IMR-90 (cell line): Measurements from ENCODE around the gene AKAP6. TPM values are rescaled to one million over a fixed set of nuclear protein-coding genes. Genes with fewer than 3 reads are reported as not detected.

Experiments
- ATAC-seq: fragments of 200-7000 bp; cut with Tn5 transposase; 2 replicates; pipeline ENCODE4 v1.9.1; 2020; ENCODE audit warnings: low read depth, mild to moderate bottlenecking, moderate library complexity
- BruUV-seq: library from RNA; stranded (reverse); fragments of 400-500 nt; replicated peaks from 2 replicates; lab custom pipeline; 2021; lab: Mats Ljungman, UMichigan
- CTCF ChIA-PET: fragments of 300-600 bp; formaldehyde crosslinking; extraction: SDS; loops from one replicate; lab custom pipeline; 2021; ENCODE audit warnings: antibody characterized with exemption; lab: Yijun Ruan, JAX
- POLR2A ChIA-PET: fragments of 300-600 bp; sonication (Branson Sonifier 250); formaldehyde crosslinking; loops from one replicate; lab custom pipeline; 2022; ENCODE audit warnings: antibody characterized with exemption; ENCODE audit not compliant: unreplicated experiment; lab: Charles Lee
- DNase-seq: peaks from one replicate; pipeline ENCODE4 v3.0.0; 2013
- H2AFZ ChIP-seq: replicated peaks from 2 replicates; pipeline ENCODE3; 2013; ENCODE audit warnings: low read length, mild to moderate bottlenecking; ENCODE audit not compliant: poor library complexity
- H2AK5ac ChIP-seq: 2 replicates; pipeline ENCODE4 v1.6.1; 2013; ENCODE audit warnings: low read depth, low read length, inconsistent platforms
- H2AK9ac ChIP-seq: replicated peaks from 2 replicates; pipeline ENCODE3; 2013; ENCODE audit warnings: mild to moderate bottlenecking, low read depth, low read length, moderate library complexity; ENCODE audit not compliant: poor library complexity
- H2BK120ac ChIP-seq: 2 replicates; pipeline ENCODE4 v1.6.1; 2013; ENCODE audit warnings: low read depth, low read length, inconsistent platforms
- H2BK15ac ChIP-seq: 3 replicates; pipeline ENCODE4 v1.6.1; 2013; ENCODE audit warnings: low read depth, low read length, inconsistent platforms
- H2BK20ac ChIP-seq: 2 replicates; pipeline ENCODE4 v1.6.1; 2013; ENCODE audit warnings: low read depth, mild to moderate bottlenecking, inconsistent platforms, low read length, moderate library complexity
- H2BK5ac ChIP-seq: 2 replicates; pipeline ENCODE4 v1.6.1; 2013; ENCODE audit warnings: mild to moderate bottlenecking, low read depth, low read length, inconsistent platforms; ENCODE audit not compliant: poor library complexity, severe bottlenecking
- H3K14ac ChIP-seq: replicated peaks from 2 replicates; pipeline ENCODE4 v1.6.1; 2013; ENCODE audit warnings: low read depth, low read length, inconsistent platforms
- H3K18ac ChIP-seq: 2 replicates; pipeline ENCODE4 v1.6.1; 2013; ENCODE audit warnings: low read depth, low read length, control low read depth
- H3K23ac ChIP-seq: 2 replicates; pipeline ENCODE4 v1.6.1; 2013; ENCODE audit warnings: low read depth, low read length, inconsistent platforms
- H3K27ac ChIP-seq: 2 replicates; pipeline ENCODE4 v1.5.1; 2013; ENCODE audit warnings: mild to moderate bottlenecking, control low read depth, low read length; ENCODE audit not compliant: insufficient read depth
- H3K27me3 ChIP-seq: 2 replicates; pipeline ENCODE4 v1.6.1; 2013; ENCODE audit warnings: low read length; ENCODE audit not compliant: control insufficient read depth, insufficient read depth
- H3K36me3 ChIP-seq: 2 replicates; pipeline ENCODE4 v1.6.1; 2013; ENCODE audit warnings: low read length, mixed read lengths; ENCODE audit not compliant: control insufficient read depth, insufficient read depth
- H3K4ac ChIP-seq: 2 replicates; pipeline ENCODE4 v1.6.1; 2013; ENCODE audit warnings: low read depth, low read length, inconsistent platforms
- H3K4me1 ChIP-seq: 2 replicates; pipeline ENCODE4 v1.6.1; 2013; ENCODE audit warnings: low read length, mixed read lengths; ENCODE audit not compliant: control insufficient read depth, insufficient read depth
- H3K4me2 ChIP-seq: 2 replicates; pipeline ENCODE4 v1.6.1; 2013; ENCODE audit warnings: low read depth, mild to moderate bottlenecking, control low read depth, low read length, moderate library complexity
- H3K4me3 ChIP-seq: 2 replicates; pipeline ENCODE4 v1.5.1; 2013; ENCODE audit warnings: low read depth, mild to moderate bottlenecking, control low read depth, low read length, moderate library complexity; ENCODE audit not compliant: insufficient read depth
- H3K56ac ChIP-seq: 2 replicates; pipeline ENCODE4 v1.6.1; 2013; ENCODE audit warnings: low read length, inconsistent platforms; ENCODE audit not compliant: insufficient read depth; ENCODE audit errors: extremely low read depth
- H3K79me1 ChIP-seq, 2 experiments: 2 replicates each; pipeline ENCODE4 v1.6.1; 2013; ENCODE audit warnings: low read length in 2 of 2, inconsistent platforms in 1 of 2, low read depth in 1 of 2
- H3K9ac ChIP-seq: 2 replicates; pipeline ENCODE4 v1.6.1; 2013; ENCODE audit warnings: low read depth, low read length, control low read depth
- H3K9me1 ChIP-seq: 2 replicates; pipeline ENCODE4 v1.6.1; 2013; ENCODE audit warnings: low read length, inconsistent platforms; ENCODE audit not compliant: insufficient read depth
- H3K9me3 ChIP-seq: 2 replicates; pipeline ENCODE4 v1.6.1; 2013; ENCODE audit warnings: low read length; ENCODE audit not compliant: control insufficient read depth, insufficient read depth
- H4K20me1 ChIP-seq: 2 replicates; pipeline ENCODE4 v1.6.1; 2013; ENCODE audit warnings: low read length, inconsistent platforms; ENCODE audit not compliant: insufficient read depth
- H4K5ac ChIP-seq: 2 replicates; pipeline ENCODE4 v1.6.1; 2013; ENCODE audit warnings: mild to moderate bottlenecking, low read depth, low read length, control low read depth
- H4K8ac ChIP-seq, 2 experiments: 2 replicates each; pipeline ENCODE4 v1.6.1; 2013; ENCODE audit warnings: low read depth in 2 of 2, low read length in 2 of 2, control low read depth in 1 of 2, inconsistent platforms in 1 of 2
- H4K91ac ChIP-seq: 2 replicates; pipeline ENCODE4 v1.6.1; 2013; ENCODE audit warnings: low read depth, low read length, inconsistent platforms; ENCODE audit not compliant: insufficient read depth
- BHLHE40 ChIP-seq: fragments of 150-350 bp; IDR thresholded peaks from 2 replicates; pipeline ENCODE4 v1.6.1; 2016; ENCODE audit warnings: mild to moderate bottlenecking, low read depth, low read length
- CEBPB ChIP-seq: IDR thresholded peaks from 2 replicates; pipeline ENCODE4 v1.6.1; 2012; ENCODE audit warnings: low read depth, low read length, improper control_type of control experiment
- CHD1 ChIP-seq: IDR thresholded peaks from 2 replicates; pipeline ENCODE4 v1.6.1; 2012; ENCODE audit warnings: low read depth, low read length, improper control_type of control experiment
- ELK1 ChIP-seq: fragments of 150-350 bp; IDR thresholded peaks from 2 replicates; pipeline ENCODE4 v1.6.1; 2016; ENCODE audit warnings: low read depth, mild to moderate bottlenecking, low read length, moderate library complexity, borderline replicate concordance
- FOS ChIP-seq: fragments of 150-350 bp; IDR thresholded peaks from 2 replicates; pipeline ENCODE4 v1.6.1; 2016; ENCODE audit warnings: low read depth, low read length
- MAFK ChIP-seq: IDR thresholded peaks from 2 replicates; pipeline ENCODE4 v1.6.1; 2012; ENCODE audit warnings: low read depth, low read length, improper control_type of control experiment
- MAZ ChIP-seq: IDR thresholded peaks from 2 replicates; pipeline ENCODE4 v1.6.1; 2012; ENCODE audit warnings: low read depth, mild to moderate bottlenecking, low read length, improper control_type of control experiment, moderate library complexity, borderline replicate concordance
- MXI1 ChIP-seq: IDR thresholded peaks from 2 replicates; pipeline ENCODE4 v1.6.1; 2012; ENCODE audit warnings: low read depth, mild to moderate bottlenecking, low read length, moderate library complexity, borderline replicate concordance
- NFE2L2 ChIP-seq: fragments of 150-350 bp; IDR thresholded peaks from 2 replicates; pipeline ENCODE4 v1.6.1; 2016; ENCODE audit warnings: low read depth, mild to moderate bottlenecking, low read length
- POLR2A ChIP-seq: IDR thresholded peaks from 2 replicates; pipeline ENCODE4 v1.6.1; 2012; ENCODE audit warnings: mild to moderate bottlenecking, low read depth, low read length
- RAD21 ChIP-seq: IDR thresholded peaks from 2 replicates; pipeline ENCODE4 v1.6.1; 2012; ENCODE audit warnings: low read length, improper control_type of control experiment
- RCOR1 ChIP-seq: IDR thresholded peaks from 2 replicates; pipeline ENCODE4 v1.6.1; 2012; ENCODE audit warnings: mild to moderate bottlenecking, low read length, improper control_type of control experiment; ENCODE audit not compliant: insufficient replicate concordance
- RFX5 ChIP-seq: IDR thresholded peaks from 2 replicates; pipeline ENCODE4 v1.8.0; 2012; ENCODE audit warnings: low read depth, mild to moderate bottlenecking, low read length, moderate library complexity
- SMC3 ChIP-seq: fragments of 150-350 bp; IDR thresholded peaks from 2 replicates; pipeline ENCODE4 v1.6.1; 2016; ENCODE audit warnings: low read depth, mild to moderate bottlenecking, antibody characterized with exemption, low read length, moderate library complexity
- USF2 ChIP-seq: fragments of 150-350 bp; IDR thresholded peaks from 2 replicates; pipeline ENCODE4 v1.6.1; 2017; ENCODE audit warnings: mild to moderate bottlenecking, antibody characterized with exemption, low read length, low read depth
- WGBS, 2 experiments: methylation state at CpG; one replicate each; pipeline versions ENCODE4 v1.1.5 to v1.1.7; 2013; ENCODE audit warnings: missing lambda C conversion rate in 2 of 2; ENCODE audit not compliant: insufficient read length in 1 of 2; ENCODE audit errors: extremely low coverage in 2 of 2; 5-methylcytosine and 5-hydroxymethylcytosine counted together
- dilution Hi-C: fragments of 300-500 bp; cut with HindIII; formaldehyde crosslinking; loops from one replicate; pipeline ENCODE4 v1.14.3; 2018; ENCODE audit warnings: low sequenced_read_pairs; ENCODE audit not compliant: unreplicated experiment
- in situ Hi-C: fragments of 300-500 bp; cut with MboI; formaldehyde crosslinking; loops from 3 replicates; pipeline ENCODE4 v1.14.3; 2019; ENCODE audit warnings: low sequenced_read_pairs, inconsistent platforms, mixed read lengths
- intact Hi-C: fragments of 100-400 bp; cut with micrococcal nuclease; formaldehyde crosslinking; loops from 2 replicates; pipeline ENCODE4 v1.10.0; 2022
- polyA plus RNA-seq, 3 experiments: library from polyadenylated mRNA; depleted of rRNA; stranded (reverse); fragments of >200 nt; gene quantifications; 2 replicates each; pipeline ENCODE4 v1.2.3, GENCODE V29; 2012; ENCODE audit warnings: low replicate concordance in 1 of 3
- total RNA-seq: library from RNA; depleted of rRNA; stranded (reverse); fragments of >200 nt; gene quantifications from 2 replicates; pipeline ENCODE4 v1.2.3, GENCODE V29; 2012

The AKAP6 gene
- total and polyA plus RNA-seq, 2 of the 4 experiments (the other 2 are of a cell fraction), result 0.22 to 1.6 TPM

DNA sequence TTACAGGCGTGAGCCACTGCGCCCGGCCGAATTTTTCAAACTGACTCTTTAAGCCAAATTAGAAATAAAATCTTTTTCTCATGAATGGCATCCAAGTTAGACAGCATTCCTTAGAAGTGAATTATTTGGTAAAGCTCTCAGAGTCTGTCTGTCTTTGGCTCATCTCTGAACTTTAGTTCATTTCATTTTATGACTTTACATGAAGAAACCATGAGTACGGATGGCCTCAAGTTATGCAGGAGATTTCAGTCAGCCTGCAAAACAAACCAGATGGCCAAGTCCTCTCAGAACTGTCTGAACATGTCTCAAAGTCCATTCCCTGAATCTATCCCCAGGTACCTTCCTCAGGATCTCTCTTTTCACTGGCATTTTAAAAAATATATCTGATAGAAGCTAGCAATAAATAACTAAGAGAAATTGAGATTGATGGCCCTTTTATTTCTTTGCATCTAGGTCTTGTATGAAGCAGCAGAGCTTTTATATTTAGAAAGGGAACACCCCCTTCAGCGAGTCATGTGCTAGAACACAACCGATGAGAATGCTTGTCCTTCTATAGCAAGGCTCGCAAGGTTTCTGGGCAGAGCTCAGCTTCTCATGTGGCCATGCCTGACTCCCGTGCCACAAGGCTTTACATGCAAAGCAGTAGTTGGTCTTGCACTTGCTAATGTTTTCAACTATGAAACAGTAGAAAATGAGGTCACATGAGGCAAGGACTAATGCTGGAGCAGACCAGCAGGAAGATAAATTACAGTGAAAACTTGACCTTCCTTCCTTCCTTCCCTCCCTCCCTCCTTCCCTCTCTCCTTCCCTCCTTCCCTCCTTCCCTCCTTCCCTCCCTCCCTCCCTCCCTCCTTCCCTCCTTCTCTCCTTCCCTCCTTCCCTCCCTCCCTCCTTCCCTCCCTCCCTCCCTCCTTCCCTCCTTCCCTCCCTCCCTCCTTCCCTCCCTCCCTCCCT is 125.0 kb downstream of the AKAP6 start:
- ATAC-seq (no peak), DNase-seq (peak; percentile 16)
- H4K91ac ChIP-seq, result no peak overlapping the region; the same call in 1 of the 2 replicates
- no peak overlapping the region; a peak in 1 of 4 replicates for H4K8ac ChIP-seq
- no peak overlapping the region; the same call in 1 of the 2 replicates for H3K14ac ChIP-seq
- H3K4me3 ChIP-seq, result no peak overlapping the region
- POLR2A ChIA-PET, result interaction anchor here (0.5 kb wide), 1 partner anchor 1038 kb away, joined by 3 read pairs; no protein-coding TSS in a partner anchor
- no peak overlapping the region for H3K9ac ChIP-seq
- peak overlapping the region; percentile 7 for H2BK5ac ChIP-seq
- no peak overlapping the region for H3K23ac ChIP-seq
- no peak overlapping the region for H2BK120ac ChIP-seq
- 0 out of 2 replicates have a peak, but pooled peaks cover 2% of the 10 kb centered on the region for H3K9me1 ChIP-seq
- H4K20me1 ChIP-seq, result no peaks in the 10 kb centered on the region
- in situ Hi-C loops, result loop anchor here (25.0 kb wide), 1 partner anchor 942 kb away; no protein-coding TSS in a partner anchor
- no peaks in the 10 kb centered on the region for H3K36me3 ChIP-seq
- peak overlapping the region; percentile 68; the same call in 1 of the 2 replicates for H3K18ac ChIP-seq
- intact Hi-C loops, result no loop called here
- H3K56ac ChIP-seq, result no peak overlapping the region
- H3K79me1 ChIP-seq, result no peaks in the 10 kb centered on the region
- CTCF ChIA-PET, result interaction anchor here (1.2 kb wide), 1 partner anchor 9 kb away, joined by 4 read pairs; no protein-coding TSS in a partner anchor
- H3K27me3 ChIP-seq, result no peaks in the 10 kb centered on the region
- H3K27ac ChIP-seq, result no peak overlapping the region
- peak overlapping the region; percentile 24; the same call in 1 of the 2 replicates for H3K4ac ChIP-seq
- H4K5ac ChIP-seq, result no peak overlapping the region
- H3K4me1 ChIP-seq, result peaks cover 2% of the 10 kb centered on the region; the same call in 1 of the 2 replicates
- no peaks in the 10 kb centered on the region for H3K9me3 ChIP-seq
- dilution Hi-C loops, result no loop called here
- WGBS, 2 experiments, result 67% methylated on average over 3 of the region's 9 CpGs; no CpG with 5 or more reads in 1 of the 2 experiments
- no peak overlapping the region for H2AK5ac ChIP-seq
- no peak overlapping the region for H2AK9ac ChIP-seq
- no peak overlapping the region for H2AFZ ChIP-seq
- no peak overlapping the region for H3K4me2 ChIP-seq
- no peak overlapping the region for H2BK20ac ChIP-seq
- no peak overlapping the region for H2BK15ac ChIP-seq
- BruUV-seq, result no TSS peak
- TF ChIP-seq RAD21 (no peak), MAZ (no peak), SMC3 (no peak), POLR2A (no peak), MAFK (no peak), BHLHE40 (no peak), RFX5 (no peak), CEBPB (no peak), NFE2L2 (no peak), CHD1 (no peak), FOS (no peak), MXI1 (no peak), RCOR1 (no peak), USF2 (no peak), ELK1 (no peak)
